Prostate gland (tissue), 2 donors: ENCODE measurements around the gene ZNF653.

Experiments used
- CTCF ChIP-seq, 4 experiments: fragments of 200-600 bp in 2 of 4; fragments of 450-650 bp in 2 of 4; sonication (generic) in 2 of 4; IDR thresholded peaks; 1 replicate in 3 of 4; 2 replicates in 1 of 4; pipeline ENCODE4 v1.5.1; 2016 to 2019; ENCODE audit warnings: antibody characterized with exemption in 4 of 4, mild to moderate bottlenecking in 2 of 4, moderate library complexity in 2 of 4
- POLR2A ChIP-seq: fragments of 450-650 bp; IDR thresholded peaks from one replicate; pipeline ENCODE4 v1.6.1; 2016; ENCODE audit warnings: antibody characterized with exemption, mild to moderate bottlenecking

GRCh38 chr19:11495481-11495880 lies 10.2 kb downstream of the ZNF653 start:
- no peak for TF ChIP-seq CTCF (IDR thresholded peaks at IDR 0.05)
- no peak for TF ChIP-seq POLR2A
